ENCODE results near the gene LYPD6B.

LYPD6B gene, protein sequence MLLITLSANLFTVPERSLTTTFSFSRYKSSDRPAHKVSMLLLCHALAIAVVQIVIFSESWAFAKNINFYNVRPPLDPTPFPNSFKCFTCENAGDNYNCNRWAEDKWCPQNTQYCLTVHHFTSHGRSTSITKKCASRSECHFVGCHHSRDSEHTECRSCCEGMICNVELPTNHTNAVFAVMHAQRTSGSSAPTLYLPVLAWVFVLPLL

GRCh38 chr2:149038442-149039212, at the start of gene LYPD6B:
LYPD6B (plus strand) TSS chr2:149038699; CDS start chr2:149130949, 92,250 bp downstream.
- H3K27ac ChIP-seq (ENCODE audit: low read depth in 2 of 2, low read length in 2 of 2): no peak within 1 kb of the TSS
- H3K9ac ChIP-seq (ENCODE audit: low read depth in 1 of 2, low read length in 2 of 2): peak within 1 kb of the TSS in 1 of 2 donors; percentile 77
- H3K4me3 ChIP-seq (ENCODE audit: low read length in 2 of 2): peak within 1 kb of the TSS; percentile 57 to 74
- peaks cover 0 to 11% of the 10 kb centered on the region in 2 donors for H3K4me1 ChIP-seq (ENCODE audit: control insufficient read depth in 2 of 2, insufficient read depth in 2 of 2, low read length in 2 of 2)
- H3K9me3 ChIP-seq (ENCODE audit: control insufficient read depth in 2 of 2, low read length in 2 of 2): no peaks in the 10 kb centered on the region
- H3K36me3 ChIP-seq (ENCODE audit: control insufficient read depth in 2 of 2, insufficient read depth in 2 of 2, low read length in 2 of 2): no peaks in the 10 kb centered on the region
- peaks cover 0 to 11% of the 10 kb centered on the region in 2 donors for H3K27me3 ChIP-seq (ENCODE audit: control insufficient read depth in 2 of 2, insufficient read depth in 2 of 2, low read length in 2 of 2)

- Histone ChIP-seq H3K36me3 (ENCODE audit: control insufficient read depth in 2 of 2, insufficient read depth in 2 of 2, low read length in 2 of 2) (no peaks in the 10 kb centered on the region), H3K4me1 (ENCODE audit: control insufficient read depth in 2 of 2, insufficient read depth in 2 of 2, low read length in 2 of 2) (peaks cover 0 to 4% of the 10 kb centered on the region in 2 donors), H3K27me3 (ENCODE audit: control insufficient read depth in 2 of 2, insufficient read depth in 2 of 2, low read length in 2 of 2) (no peaks in the 10 kb centered on the region), H3K9ac (ENCODE audit: low read depth in 1 of 2, low read length in 2 of 2) (no peak overlapping the region), H3K27ac (ENCODE audit: low read depth in 2 of 2, low read length in 2 of 2) (no peak overlapping the region), H3K9me3 (ENCODE audit: control insufficient read depth in 2 of 2, low read length in 2 of 2) (no peaks in the 10 kb centered on the region), H3K4me3 (ENCODE audit: low read length in 2 of 2) (no peak overlapping the region)
Observed at GRCh38 chr2:148989882-148990493, 48.5 kb upstream of the LYPD6B start.

- Histone ChIP-seq H3K9ac (ENCODE audit: low read depth in 1 of 2, low read length in 2 of 2) (no peak overlapping the region), H3K36me3 (ENCODE audit: control insufficient read depth in 2 of 2, insufficient read depth in 2 of 2, low read length in 2 of 2) (no peaks in the 10 kb centered on the region)
Observed at GRCh38 chr2:148990968-148991367, 47.5 kb upstream of the LYPD6B start.

DNA sequence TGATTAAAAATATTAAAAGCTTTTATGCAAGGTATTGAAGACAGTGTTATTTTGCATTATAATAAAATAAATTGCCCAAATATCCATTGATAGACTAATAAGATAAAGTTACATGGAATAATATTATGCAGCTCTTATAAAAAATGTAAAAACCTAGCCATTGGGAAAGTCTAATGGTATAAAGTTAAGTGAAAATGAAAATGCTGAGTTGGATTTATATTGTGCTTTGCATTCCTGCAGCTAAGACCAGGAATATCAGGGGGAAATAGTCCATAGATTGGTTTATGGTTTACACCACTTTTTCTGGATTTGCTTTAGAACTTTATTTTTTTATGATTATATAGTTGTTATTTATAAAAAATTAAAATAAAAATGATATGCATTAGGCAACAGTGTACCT, 46.1 kb upstream of the LYPD6B start:
- Histone ChIP-seq H3K4me1 (ENCODE audit: control insufficient read depth in 2 of 2, insufficient read depth in 2 of 2, low read length in 2 of 2) (peaks cover 0 to 4% of the 10 kb centered on the region in 2 donors), H3K9me3 (ENCODE audit: control insufficient read depth in 2 of 2, low read length in 2 of 2) (no peaks in the 10 kb centered on the region), H3K27ac (ENCODE audit: low read depth in 2 of 2, low read length in 2 of 2) (no peak overlapping the region), H3K9ac (ENCODE audit: low read depth in 1 of 2, low read length in 2 of 2) (no peak overlapping the region), H3K27me3 (ENCODE audit: control insufficient read depth in 2 of 2, insufficient read depth in 2 of 2, low read length in 2 of 2) (no peaks in the 10 kb centered on the region), H3K36me3 (ENCODE audit: control insufficient read depth in 2 of 2, insufficient read depth in 2 of 2, low read length in 2 of 2) (no peaks in the 10 kb centered on the region), H3K4me3 (ENCODE audit: low read length in 2 of 2) (no peak overlapping the region)

More at GRCh38 chr2:148990968-148991367, 47.5 kb upstream of the LYPD6B start:
- no peak overlapping the region for H3K4me3 ChIP-seq (ENCODE audit: low read length in 2 of 2)
- H3K27ac ChIP-seq (ENCODE audit: low read depth in 2 of 2, low read length in 2 of 2): no peak overlapping the region
- H3K9me3 ChIP-seq (ENCODE audit: control insufficient read depth in 2 of 2, low read length in 2 of 2): no peaks in the 10 kb centered on the region
- H3K4me1 ChIP-seq (ENCODE audit: control insufficient read depth in 2 of 2, insufficient read depth in 2 of 2, low read length in 2 of 2): peaks cover 0 to 4% of the 10 kb centered on the region in 2 donors
- no peaks in the 10 kb centered on the region for H3K27me3 ChIP-seq (ENCODE audit: control insufficient read depth in 2 of 2, insufficient read depth in 2 of 2, low read length in 2 of 2)

- no peaks in the 10 kb centered on the region for H3K27me3 ChIP-seq (ENCODE audit: control insufficient read depth in 2 of 2, insufficient read depth in 2 of 2, low read length in 2 of 2)
- peaks cover 0 to 4% of the 10 kb centered on the region in 2 donors for H3K4me1 ChIP-seq (ENCODE audit: control insufficient read depth in 2 of 2, insufficient read depth in 2 of 2, low read length in 2 of 2)
- H3K27ac ChIP-seq (ENCODE audit: low read depth in 2 of 2, low read length in 2 of 2): no peak overlapping the region
- no peaks in the 10 kb centered on the region for H3K9me3 ChIP-seq (ENCODE audit: control insufficient read depth in 2 of 2, low read length in 2 of 2)
- no peaks in the 10 kb centered on the region for H3K36me3 ChIP-seq (ENCODE audit: control insufficient read depth in 2 of 2, insufficient read depth in 2 of 2, low read length in 2 of 2)
- H3K9ac ChIP-seq (ENCODE audit: low read depth in 1 of 2, low read length in 2 of 2): no peak overlapping the region
- H3K4me3 ChIP-seq (ENCODE audit: low read length in 2 of 2): no peak overlapping the region
Observed at GRCh38 chr2:148993351-148993750, 45.1 kb upstream of the LYPD6B start.

- Histone ChIP-seq H3K36me3 (ENCODE audit: control insufficient read depth in 2 of 2, insufficient read depth in 2 of 2, low read length in 2 of 2) (no peaks in the 10 kb centered on the region), H3K27me3 (ENCODE audit: control insufficient read depth in 2 of 2, insufficient read depth in 2 of 2, low read length in 2 of 2) (no peaks in the 10 kb centered on the region), H3K9ac (ENCODE audit: low read depth in 1 of 2, low read length in 2 of 2) (no peak overlapping the region), H3K4me3 (ENCODE audit: low read length in 2 of 2) (no peak overlapping the region), H3K4me1 (ENCODE audit: control insufficient read depth in 2 of 2, insufficient read depth in 2 of 2, low read length in 2 of 2) (peaks cover 0 to 7% of the 10 kb centered on the region in 2 donors), H3K9me3 (ENCODE audit: control insufficient read depth in 2 of 2, low read length in 2 of 2) (no peaks in the 10 kb centered on the region), H3K27ac (ENCODE audit: low read depth in 2 of 2, low read length in 2 of 2) (no peak overlapping the region)
Observed at GRCh38 chr2:148994341-148994740, 44.2 kb upstream of the LYPD6B start.

DNA sequence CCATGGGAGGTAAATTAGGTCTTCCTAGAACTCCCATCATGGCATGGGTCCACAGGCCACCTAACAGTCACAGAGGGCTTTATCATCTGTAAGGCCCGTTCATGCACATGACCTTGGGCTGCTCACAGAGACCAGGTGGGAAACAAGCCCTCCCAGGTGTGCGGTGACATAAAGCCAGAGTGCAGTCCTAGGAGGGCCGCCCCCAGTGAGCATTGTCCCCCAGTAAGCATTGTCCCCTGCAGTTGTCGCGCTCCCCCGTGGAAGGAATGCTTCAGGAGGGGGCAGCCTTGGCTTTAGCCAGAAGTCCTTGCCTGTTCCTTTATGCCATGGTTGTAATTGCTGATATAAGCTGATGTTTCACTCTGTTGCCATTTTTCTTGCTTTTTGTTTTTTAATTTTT, 41.7 kb upstream of the LYPD6B start:
- Histone ChIP-seq H3K4me1 (ENCODE audit: control insufficient read depth in 2 of 2, insufficient read depth in 2 of 2, low read length in 2 of 2) (peaks cover 8 to 16% of the 10 kb centered on the region in 2 donors), H3K9ac (ENCODE audit: low read depth in 1 of 2, low read length in 2 of 2) (no peak overlapping the region), H3K36me3 (ENCODE audit: control insufficient read depth in 2 of 2, insufficient read depth in 2 of 2, low read length in 2 of 2) (no peaks in the 10 kb centered on the region), H3K4me3 (ENCODE audit: low read length in 2 of 2) (no peak overlapping the region), H3K27me3 (ENCODE audit: control insufficient read depth in 2 of 2, insufficient read depth in 2 of 2, low read length in 2 of 2) (no peaks in the 10 kb centered on the region), H3K9me3 (ENCODE audit: control insufficient read depth in 2 of 2, low read length in 2 of 2) (no peaks in the 10 kb centered on the region), H3K27ac (ENCODE audit: low read depth in 2 of 2, low read length in 2 of 2) (no peak overlapping the region)

DNA sequence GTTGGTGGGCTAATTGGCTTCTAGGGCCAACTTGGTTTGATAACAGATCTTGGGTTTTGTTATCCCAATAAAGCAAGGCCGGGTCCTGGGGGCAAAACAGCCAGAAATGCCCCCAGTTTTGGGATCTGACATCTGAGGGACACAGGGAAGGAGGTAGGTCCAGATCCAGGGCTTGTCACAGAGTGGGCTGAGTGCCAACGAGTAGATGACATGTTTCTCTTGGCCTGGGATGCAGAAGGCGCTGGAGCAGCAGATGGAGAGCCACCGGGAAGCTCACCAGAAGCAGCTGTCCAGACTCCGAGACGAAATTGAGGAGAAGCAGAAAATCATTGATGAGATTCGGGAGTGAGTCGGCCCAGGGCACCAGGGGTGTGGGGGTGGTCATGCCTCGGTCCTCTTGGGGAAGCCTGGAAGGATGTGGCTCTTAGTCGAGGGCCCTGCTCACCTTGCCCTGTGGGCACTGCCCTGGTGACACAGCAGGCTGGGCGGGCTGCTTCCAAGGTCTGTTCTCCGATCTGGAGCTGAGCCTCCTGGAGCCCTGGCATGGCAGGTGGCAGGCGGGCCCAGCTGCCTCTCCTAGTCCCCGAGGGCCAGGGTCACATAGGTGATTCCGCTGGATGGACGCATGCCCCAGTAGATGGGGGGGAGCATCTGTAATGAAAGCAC, 40.2 kb upstream of the LYPD6B start:
- Histone ChIP-seq H3K36me3 (ENCODE audit: control insufficient read depth in 2 of 2, insufficient read depth in 2 of 2, low read length in 2 of 2) (no peaks in the 10 kb centered on the region), H3K27ac (ENCODE audit: low read depth in 2 of 2, low read length in 2 of 2) (no peak overlapping the region)

DNA sequence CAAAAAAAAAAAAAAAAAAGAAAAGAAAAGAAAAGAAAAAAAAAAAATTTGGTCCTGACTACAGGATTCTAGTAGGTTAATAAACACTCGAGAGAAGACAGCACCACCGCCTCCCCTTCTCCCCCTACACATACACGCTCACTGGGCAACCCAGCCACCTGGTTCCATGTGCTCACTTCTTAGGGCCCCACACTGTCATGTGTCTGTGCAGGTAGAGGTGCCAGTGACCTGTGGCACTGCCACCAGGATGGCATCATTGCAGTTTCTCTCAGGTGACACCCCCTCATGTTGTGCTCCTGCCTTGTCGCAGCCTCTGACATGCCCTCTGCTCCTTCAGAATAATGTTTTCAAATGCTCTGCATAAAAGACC, 39.7 kb upstream of the LYPD6B start:
- Histone ChIP-seq H3K27me3 (ENCODE audit: control insufficient read depth in 2 of 2, insufficient read depth in 2 of 2, low read length in 2 of 2) (no peaks in the 10 kb centered on the region), H3K4me3 (ENCODE audit: low read length in 2 of 2) (no peak overlapping the region), H3K9ac (ENCODE audit: low read depth in 1 of 2, low read length in 2 of 2) (no peak overlapping the region), H3K4me1 (ENCODE audit: control insufficient read depth in 2 of 2, insufficient read depth in 2 of 2, low read length in 2 of 2) (peaks cover 8 to 16% of the 10 kb centered on the region in 2 donors), H3K9me3 (ENCODE audit: control insufficient read depth in 2 of 2, low read length in 2 of 2) (no peaks in the 10 kb centered on the region), H3K36me3 (ENCODE audit: control insufficient read depth in 2 of 2, insufficient read depth in 2 of 2, low read length in 2 of 2) (no peaks in the 10 kb centered on the region), H3K27ac (ENCODE audit: low read depth in 2 of 2, low read length in 2 of 2) (peak overlapping the region in 1 of 2 donors; percentile 73)

More for the DNA sequence above, 40.2 kb upstream of the LYPD6B start:
- H3K4me1 ChIP-seq (ENCODE audit: control insufficient read depth in 2 of 2, insufficient read depth in 2 of 2, low read length in 2 of 2): peaks cover 8 to 16% of the 10 kb centered on the region in 2 donors
- H3K9me3 ChIP-seq (ENCODE audit: control insufficient read depth in 2 of 2, low read length in 2 of 2): no peaks in the 10 kb centered on the region
- no peaks in the 10 kb centered on the region for H3K27me3 ChIP-seq (ENCODE audit: control insufficient read depth in 2 of 2, insufficient read depth in 2 of 2, low read length in 2 of 2)
- no peak overlapping the region for H3K9ac ChIP-seq (ENCODE audit: low read depth in 1 of 2, low read length in 2 of 2)
- no peak overlapping the region for H3K4me3 ChIP-seq (ENCODE audit: low read length in 2 of 2)

All from mucosa of rectum (tissue), 2 donors.